GM19035 (cell line): ENCODE results near the gene CH25H.

Source experiments
- ATAC-seq: cut with Tn5 transposase; IDR thresholded peaks from one replicate; pipeline ENCODE4 v1.9.1; 2021; ENCODE audit not compliant: unreplicated experiment

Gene CH25H

DNA sequence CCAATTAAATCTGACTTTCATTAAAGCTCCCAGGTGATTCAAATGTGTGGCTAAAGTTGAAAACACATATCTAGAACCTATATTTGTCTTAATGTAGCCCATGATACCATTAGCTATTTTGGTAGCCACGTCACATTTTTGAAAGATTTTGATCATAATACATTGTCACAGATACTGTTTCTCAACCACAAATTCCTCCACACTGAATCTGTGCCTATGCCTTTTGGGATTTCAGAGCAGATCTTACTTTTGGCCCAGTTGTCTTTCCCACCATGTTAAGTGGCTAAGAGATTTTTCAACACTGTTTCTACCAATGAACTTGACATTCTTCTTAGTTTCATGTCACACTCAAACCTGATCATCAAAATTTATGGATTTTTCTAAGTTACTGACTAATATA is 47.4 kb downstream of the CH25H start:
- ATAC-seq = no peak

DNA sequence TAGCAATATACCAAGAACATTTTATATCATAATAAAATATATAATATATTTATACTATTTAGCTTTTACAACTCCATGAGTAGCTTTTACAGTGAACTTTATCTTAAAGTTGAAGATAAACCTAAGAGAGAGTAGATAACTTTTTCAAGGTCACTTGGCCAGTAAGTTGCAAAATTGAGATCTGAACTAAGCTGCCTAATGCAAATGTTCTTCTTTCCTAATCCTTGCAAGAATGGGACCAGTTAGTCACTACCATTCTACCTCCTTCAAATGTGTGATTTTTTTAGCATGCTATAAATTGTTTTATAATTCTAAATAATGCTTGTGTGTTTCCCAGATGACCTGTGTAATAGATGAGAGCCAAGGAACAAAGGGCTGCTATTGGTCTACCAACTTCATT is 47.8 kb downstream of the CH25H start:
- no peak for ATAC-seq

- ATAC-seq = no peak
These were observed 48.7 kb downstream of the CH25H start for GRCh38 chr10:89158446-89158845.

DNA sequence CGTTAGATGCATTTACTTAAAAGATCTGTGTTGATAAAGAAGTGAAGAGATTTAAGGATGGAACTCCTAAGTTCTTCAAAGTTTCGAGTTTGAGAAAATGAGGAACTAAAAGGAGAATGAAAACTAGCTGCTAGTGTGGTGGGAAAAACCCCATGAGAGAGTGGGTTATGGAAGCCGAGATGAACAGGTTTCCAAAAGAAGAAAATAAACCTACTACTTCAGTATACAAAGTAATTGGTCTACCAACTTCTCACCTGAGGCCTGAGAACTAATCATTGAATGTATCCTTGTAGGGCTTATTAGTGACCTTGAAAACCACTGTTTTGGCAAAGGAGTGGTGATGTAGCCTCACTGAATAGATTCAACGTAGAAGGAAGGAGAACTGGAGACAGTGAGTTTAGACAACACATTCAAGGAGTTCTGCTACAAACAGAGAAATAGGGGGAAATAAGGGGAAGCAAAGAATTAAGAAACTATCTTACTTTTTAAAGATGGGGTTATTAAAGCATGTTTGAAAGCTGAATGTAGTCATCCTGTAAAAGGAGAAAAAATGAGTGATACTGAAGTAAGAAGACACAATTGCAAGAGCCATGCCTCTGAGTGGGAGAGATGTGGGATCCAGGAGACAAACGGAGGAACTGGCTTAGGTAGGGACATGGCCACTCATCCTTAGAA is 50.8 kb downstream of the CH25H start:
- ATAC-seq = no peak
